Activated gamma-delta T cell (primary cell): ENCODE measurements around the gene DACH2.

Experiments
- DNase-seq: peaks from one replicate; lab custom pipeline; 2025; lab: John Stamatoyannopoulos, UW

DACH2 gene

DNA sequence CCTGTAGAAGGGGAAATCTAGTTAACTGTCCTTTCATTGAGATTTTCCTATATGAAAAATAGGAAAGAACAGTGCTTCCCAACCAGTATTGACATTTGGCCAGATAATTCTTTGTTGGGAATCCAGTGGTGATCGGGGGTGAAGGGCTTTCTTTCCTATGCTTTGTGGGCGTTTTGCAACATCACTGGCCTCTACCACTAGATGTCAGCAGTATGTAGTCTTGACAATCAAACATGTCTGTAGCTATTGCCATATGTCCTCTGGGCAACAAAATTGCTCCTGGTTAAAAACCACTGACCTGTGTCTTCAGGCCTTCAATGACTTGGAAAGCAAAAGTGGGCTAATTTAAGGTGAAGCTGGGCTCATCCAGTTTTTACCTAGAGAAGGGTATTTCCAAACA lies 658.5 kb downstream of the DACH2 start:
- no peak for DNase-seq

GRCh38 chrX:86809651-86810050 lies 661.4 kb downstream of the DACH2 start:
- no peak for DNase-seq

DNA sequence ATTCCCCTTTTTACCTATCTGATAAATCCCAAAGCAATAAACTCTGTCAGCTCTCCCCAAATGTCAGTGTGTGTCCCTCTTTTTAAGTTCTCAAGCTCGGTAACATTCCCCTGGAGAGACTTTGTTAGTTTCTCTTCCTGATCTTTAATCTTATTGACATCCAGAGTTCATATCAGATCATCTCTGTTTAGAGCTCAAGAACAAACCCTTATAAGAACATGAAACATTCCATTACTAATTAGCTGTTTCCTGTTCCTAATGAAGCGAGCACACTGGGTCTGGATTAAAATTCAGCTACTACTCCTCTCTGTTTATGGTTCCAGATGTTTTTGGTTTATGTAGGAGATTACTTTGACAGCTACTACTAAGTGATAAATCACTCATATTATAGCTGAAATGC lies 681.5 kb downstream of the DACH2 start:
- DNase-seq = no peak

DNA sequence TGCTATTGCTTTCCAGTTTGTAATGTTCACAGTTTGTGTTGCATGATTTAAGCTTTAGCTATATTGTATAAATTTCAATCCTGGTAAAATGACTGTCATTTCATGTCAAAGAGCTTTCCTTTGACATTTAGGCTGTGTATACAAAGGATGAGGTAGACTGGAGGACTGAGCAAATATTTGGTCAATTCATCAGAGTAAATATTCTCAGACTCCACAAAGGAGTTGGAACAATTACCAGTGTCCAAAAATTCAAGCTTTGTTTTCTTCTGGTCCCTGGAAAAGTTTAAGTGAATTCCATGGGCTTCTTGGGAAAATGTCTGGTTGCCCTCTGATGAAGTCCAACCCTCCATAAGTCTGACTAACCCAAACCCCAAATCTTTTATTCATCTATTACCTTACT lies 682.4 kb downstream of the DACH2 start:
- DNase-seq = no peak

GRCh38 chrX:86845101-86845500 lies 696.9 kb downstream of the DACH2 start:
- DNase-seq = no peak
